ENCODE results near the gene CHMP4A.
A peak's percentile ranks its signal among the peaks of the same experiment; 100 is the strongest.

CHMP4A gene

DNA sequence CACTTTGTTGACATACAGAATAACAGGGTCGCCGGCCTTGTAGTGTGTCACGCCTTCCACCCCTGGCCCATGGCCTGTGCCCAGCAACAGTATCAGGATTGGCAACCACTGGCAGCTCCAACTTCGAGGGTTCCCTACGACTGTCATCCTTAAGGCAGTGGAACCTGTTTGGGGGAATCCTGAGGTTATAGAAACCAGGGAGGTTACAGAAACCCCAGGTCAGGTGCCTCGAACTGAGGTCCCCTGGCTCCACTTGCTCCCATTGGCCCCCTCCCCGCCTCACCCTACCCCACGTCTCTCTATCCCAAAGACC lies 18.5 kb downstream of the CHMP4A start:
- no peak for DNase-seq

GRCh38 chr14:24194186-24194872 lies 19.0 kb downstream of the CHMP4A start:
- no peak for DNase-seq

- no peak for DNase-seq
Measured at GRCh38 chr14:24192933-24193332, 20.4 kb downstream of the CHMP4A start.

GRCh38 chr14:24190416-24190815 lies 22.9 kb downstream of the CHMP4A start:
- DNase-seq, result no peak

DNA sequence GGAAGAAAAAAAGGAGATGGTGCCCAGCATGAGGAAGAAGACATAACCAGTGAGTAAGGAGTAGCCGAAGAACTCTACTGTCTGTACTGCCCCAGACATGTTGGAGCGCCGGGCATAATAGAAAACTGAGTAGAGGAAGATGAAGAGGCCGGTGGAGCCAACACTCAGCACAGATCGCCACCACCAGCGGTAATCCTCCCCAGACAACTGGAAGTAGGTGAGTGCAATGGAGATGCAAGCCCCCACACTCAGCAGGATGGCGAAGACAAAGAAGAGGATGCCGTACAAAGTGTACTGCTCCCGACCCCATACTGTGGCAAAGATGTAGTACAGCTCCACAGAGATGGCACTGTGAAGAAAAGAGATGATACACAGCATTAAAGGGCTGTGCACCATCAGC lies 23.8 kb downstream of the CHMP4A start:
- DNase-seq, result no peak

- no peak for DNase-seq
Measured at GRCh38 chr14:24189059-24189375, 24.3 kb downstream of the CHMP4A start.

GRCh38 chr14:24188251-24189058 lies 24.8 kb downstream of the CHMP4A start, which contains the start of gene IPO4:
IPO4 (minus strand) TSS chr14:24188816; CDS start chr14:24188787, 29 bp downstream.
- peak; percentile 92 for DNase-seq

DNA sequence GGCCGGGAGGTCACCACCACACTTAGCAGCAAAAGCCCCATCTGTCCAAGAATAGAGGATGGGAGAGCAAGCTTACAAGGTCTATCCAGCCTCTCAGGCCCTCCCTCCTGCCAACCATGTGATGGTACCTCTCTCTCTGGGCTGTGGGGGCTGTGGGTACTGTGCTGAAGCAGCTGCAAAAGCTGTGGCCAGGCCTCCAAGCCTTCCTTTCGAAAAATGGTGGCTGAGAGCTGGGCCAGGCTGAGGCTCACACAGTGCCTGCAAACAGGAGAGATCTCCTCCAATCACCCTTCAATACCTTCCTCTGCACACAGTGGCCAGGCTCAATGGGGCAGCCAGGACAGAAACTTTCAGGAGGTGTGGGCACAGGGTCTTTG lies 25.8 kb downstream of the CHMP4A start:
- no peak for DNase-seq

DNA sequence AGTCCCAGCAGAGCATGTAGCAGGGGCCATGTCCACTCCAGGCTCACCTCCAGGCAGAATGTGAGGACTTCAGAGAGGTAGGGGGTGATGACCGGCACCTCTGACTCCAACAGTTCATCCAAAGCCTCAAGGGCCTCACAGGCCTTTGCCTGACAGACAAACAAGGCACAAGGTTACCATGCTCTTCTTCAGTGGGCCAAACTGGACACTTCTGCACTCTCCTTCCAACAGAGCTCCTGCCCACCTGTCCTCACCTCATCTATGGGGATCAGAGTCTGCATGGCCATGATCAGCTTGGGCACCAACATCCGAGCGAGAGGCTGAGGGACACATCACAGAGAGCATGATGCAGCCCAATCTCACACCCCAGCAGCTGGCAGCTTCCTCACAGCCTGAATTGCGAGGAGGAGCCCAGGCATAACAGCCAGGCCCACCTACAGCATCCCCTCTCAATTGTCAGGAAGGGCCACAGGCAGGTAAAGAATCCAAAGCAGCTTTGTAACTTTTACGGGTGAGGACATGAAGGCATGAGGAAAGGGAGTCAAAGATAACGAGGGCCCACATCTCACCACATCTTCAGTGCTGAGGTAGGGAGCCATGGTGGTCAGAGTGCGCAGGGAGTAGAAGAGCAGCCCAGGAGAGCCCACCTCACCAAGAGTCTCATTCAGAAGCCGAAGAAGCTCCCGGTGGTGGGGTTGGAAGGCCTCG lies 26.3 kb downstream of the CHMP4A start:
- no peak for DNase-seq

DNA sequence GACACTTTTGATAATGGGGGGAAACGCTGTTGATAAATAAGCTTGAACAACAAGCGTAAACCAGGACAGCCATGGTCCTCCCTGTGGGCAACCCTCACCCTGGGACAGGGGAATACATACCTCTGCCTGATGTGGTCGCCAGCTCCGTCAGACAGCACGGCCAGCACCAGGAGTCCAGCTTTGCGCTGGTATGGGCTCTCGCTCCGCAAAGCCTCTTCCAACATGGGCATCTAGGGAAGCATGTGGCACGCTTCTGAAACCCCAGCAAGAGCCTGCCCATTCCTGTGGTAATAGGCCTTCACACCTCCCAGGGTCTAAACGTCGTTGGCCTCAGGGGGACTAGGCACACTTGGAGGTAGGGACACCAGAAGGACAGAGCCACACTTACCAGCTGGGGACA lies 27.5 kb downstream of the CHMP4A start:
- no peak for DNase-seq

DNA sequence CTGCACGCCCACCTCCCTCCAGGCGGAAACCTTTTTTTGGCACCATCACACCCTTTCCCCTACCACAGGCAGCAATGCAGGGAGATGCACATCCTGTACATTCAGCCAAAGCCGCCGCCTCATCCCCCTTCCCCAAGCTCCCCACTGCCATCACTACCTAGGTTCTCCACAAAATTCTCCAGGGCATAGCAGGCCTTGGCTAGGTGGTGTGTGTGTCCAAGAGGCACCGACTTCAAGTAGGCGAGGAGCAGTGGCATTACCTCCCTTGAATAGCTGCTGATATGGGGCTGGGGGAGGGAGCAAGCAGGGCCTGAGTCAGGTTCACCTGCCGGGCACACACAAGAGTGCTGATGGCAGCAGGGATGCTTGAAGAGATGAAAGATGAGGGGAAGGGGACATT lies 28.3 kb downstream of the CHMP4A start:
- no peak for DNase-seq

DNA sequence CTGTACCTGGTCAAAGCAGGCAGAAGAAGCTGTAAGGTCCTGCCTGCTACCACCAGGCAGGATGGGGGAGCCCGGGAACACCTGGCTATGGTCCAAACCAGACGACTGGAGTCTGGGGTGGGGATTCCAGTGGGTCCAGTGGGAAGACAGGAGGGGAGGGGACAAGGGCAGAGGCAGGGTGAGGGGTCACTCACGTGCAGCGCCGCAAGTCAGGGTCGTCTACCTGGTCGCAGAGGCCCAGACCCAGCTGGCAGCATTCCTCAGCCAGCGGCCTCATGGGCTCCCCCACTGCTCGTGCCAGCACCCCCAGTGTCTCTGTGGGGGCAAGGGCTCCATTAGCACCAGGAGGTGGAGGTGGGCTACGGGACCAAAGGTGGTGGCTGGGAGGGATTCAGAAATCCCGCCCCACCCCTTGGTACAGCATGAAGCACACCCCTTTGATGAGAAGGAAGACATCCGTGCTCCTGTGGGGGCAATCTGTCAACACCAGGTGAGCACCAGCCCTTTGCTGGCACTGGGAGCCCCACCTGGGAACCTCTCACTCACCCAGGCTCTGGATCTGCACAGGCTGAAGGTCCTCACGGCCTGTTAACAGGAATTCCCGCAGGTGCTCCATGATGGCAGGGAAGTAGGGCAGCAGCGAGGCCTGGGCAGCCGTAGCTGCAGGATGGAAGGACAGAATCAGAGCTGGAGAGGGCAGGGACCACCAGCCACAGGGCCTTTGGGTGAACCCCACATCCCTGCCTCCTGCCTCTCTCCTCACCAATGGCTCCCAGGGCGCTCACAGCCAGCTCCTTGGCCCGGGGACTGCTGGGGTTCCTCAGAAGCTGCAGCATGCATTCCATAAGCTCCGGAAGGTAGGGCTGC lies 29.0 kb downstream of the CHMP4A start:
- no peak for DNase-seq

DNA sequence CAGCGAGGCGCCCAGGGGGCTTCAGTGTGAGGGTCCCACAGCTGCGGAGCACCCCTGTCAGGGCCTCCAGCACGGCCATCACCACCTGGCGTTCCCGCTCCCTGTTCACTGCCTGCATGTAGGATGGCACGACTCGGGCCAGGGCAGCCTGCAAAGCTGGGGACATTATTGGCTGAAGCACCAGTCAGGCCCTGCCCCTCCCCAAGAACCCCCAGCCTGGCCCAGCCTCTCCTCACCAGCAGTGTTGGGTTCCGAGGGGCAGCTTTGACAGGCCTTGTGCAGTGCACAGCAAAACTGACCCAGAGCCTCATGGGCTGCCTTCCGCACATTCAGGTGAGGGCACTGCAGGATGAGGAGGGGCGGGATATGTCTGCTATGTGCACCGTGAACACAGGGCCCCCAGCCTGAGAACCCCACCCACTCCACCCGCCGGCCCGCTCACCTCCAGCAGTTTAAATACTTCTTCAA lies 30.2 kb downstream of the CHMP4A start:
- DNase-seq, result no peak

GRCh38 chr14:24182110-24182882 lies 31.0 kb downstream of the CHMP4A start:
- DNase-seq, result no peak

DNA sequence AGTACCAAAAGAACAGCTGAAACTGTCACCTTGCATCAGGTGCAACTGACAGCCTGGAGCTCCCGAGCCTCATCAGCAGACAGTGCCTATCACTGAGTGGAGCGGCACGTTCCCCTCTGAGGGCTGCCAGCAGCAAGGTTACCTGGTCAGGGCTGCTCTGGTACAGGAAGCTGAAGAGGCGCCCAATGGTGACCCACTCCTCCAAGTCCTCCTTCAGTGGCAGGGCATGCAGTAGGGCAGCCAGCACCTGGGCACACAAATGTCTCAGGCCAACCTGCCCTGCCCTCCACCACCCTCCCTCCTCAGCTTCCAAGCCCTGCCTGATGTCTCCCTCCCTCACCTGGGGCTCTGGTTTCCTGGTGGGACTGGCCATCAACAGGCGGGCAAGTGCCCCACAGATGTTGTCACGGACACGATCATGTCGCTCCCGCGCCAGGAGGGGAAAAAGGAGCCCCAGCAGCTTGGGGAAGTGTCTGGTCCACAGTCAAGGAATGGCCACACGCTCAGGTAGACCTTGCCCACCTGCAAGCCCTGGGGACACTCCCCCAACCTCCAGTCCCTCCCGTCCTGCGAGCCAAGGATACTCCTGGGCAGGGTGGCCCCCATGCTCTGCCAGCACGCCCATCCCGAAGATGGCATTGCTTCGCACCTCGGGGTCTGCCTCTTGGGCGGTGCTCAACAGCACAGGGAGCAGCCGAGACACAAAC lies 31.8 kb downstream of the CHMP4A start:
- no peak for DNase-seq

DNA sequence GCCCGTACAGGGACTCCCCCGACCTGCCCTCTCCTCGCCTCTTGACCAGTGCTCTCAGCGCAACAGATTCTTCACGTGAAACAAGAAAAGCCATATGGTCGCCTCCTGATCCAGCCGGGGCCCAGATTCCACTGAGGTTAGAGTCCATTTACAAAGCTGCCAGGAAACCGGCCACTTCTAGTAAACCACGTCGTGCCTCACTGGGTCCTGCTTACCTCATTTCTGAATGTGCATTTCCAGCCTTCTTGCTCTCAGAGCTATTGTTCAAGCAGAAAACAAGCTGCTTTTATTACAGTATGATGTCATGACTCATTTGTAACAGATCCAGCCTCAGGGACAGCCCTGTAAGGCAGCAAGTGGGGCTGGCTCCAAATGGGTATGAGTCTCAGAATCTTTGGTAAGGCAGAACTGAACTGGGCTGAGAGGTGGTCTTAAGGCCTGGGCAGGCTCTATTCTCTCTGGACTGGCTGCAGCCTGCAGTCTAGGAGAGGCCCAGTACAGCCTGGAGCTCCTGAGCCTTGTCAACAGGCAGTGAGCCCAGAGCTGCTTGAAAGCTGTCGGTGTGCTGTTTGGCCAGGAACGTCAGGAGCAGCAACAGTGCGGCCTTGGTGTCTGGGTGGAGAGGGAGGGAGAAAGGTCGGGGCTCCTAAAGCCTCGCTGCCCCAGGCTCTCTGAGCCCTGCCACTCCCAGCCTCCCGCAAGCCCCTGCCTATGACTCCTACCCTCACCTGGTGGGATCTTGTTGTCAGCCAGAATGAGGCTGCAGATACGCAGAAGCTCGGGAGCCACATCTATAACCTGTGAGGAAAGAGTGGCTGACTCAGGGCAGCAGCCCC lies 33.1 kb downstream of the CHMP4A start:
- DNase-seq, result no peak

DNA sequence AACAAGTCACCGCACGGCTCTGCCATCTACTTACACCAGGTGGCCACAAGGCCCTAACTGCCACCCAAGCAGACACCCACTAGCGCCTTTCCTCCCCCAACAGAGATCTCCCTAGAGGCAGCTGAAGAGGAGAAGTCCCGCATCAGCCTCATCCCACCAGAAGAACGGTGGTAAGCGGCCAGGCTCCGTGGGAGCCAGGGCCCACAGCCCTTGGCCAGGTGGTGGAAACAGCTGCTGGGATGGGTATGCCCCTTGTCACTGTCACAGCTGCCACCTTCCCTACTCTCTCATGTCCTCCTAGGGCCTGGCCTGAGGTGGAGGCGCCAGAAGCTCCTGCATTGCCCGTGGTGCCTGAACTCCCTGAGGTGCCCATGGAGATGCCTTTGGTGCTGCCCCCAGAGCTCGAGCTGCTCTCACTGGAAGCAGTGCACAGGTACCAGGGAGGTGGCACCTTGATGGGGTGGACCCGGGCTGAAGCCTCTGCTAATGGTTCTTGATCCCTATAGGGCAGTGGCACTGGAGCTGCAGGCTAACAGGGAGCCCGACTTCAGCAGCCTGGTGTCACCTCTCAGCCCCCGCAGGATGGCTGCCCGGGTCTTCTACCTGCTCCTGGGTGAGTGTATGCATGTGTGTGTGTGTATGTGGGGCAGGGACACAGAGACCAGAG lies 33.9 kb downstream of the CHMP4A start:
- DNase-seq, result no peak

DNA sequence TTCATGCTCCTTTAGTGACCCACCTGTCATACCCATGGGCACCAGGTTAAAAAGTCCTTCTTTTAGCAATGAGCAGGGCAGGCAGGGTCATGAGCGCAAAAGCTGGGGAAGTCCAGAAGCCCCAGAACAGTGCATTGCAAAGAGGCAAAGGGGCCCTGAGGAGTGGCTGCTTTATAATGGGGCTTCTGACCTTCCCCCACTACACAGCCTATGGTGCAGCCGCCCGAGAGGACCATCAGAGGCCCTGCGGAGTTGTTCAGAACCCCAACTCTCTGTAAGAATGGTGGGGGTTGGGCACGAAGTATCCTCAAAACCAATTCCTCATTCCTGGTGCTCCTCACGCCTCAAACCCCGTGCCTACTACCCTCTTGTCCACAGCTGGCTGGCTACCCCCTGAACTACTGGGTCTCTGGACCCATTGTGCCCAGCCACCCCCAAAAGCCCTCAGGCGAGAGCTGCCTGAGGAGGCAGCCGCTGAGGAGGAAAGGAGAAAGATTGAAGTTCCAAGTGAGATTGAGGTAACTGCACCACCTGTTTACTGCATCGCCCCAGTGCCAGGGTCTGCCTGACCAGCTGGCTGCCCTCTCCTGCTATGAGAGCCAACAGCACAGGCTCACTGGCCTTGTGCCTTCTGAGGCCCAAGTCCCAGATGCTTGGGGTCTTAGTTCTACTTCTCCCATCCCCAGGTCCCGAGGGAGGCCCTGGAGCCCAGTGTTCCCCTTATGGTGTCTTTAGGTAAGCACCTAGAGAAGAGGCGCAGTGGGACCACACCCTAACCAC lies 34.7 kb downstream of the CHMP4A start:
- DNase-seq, result no peak

DNA sequence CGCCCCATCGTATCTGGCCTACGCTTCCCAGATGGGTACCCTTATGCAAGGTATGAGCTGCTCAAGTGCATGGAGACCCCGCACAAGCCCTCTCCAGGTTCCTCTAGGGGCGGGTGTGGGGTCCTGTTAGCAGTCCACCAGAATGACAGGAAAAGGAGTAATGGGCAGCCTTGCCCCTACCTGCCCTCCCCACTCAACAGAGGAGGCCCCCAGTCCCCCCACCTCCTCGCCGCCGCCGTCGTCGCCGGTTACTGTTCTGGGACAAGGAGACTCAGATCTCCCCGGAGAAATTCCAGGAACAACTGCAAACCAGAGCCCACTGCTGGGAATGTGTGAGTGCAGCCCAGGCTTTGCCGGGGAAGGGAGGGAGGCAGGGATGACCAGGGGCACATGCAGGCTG lies 35.4 kb downstream of the CHMP4A start:
- no peak for DNase-seq

Measured in stimulated activated CD4-positive, alpha-beta T cell treated with anti-CD3 and anti-CD28 coated beads, Interleukin-4, amount 100 ng/mL, for 1 hour (primary cell).